GM23338 (cell line): ENCODE measurements around the gene FTCDNL1. TPM values are rescaled to one million over a fixed set of nuclear protein-coding genes. Genes with fewer than 3 reads are reported as not detected.
A peak's percentile ranks its signal among the peaks of the same experiment; 100 is the strongest.

ENCODE experiments used
- ATAC-seq: fragments of 200-7000 bp; cut with Tn5 transposase; 3 replicates; pipeline ENCODE4 v1.9.1; 2020
- DNase-seq: peaks from one replicate; pipeline ENCODE4 v3.0.0-alpha.2; 2015; ENCODE audit warnings: low spot score
- H2AFZ ChIP-seq: fragments of 200-600 bp; sonication (generic); 2 replicates; pipeline ENCODE4 v1.8.0; 2016; ENCODE audit warnings: antibody characterized with exemption, mild to moderate bottlenecking, moderate library complexity
- H3F3A ChIP-seq: fragments of 200-600 bp; sonication (generic); replicated peaks from 2 replicates; pipeline ENCODE4 v1.8.0; 2017; ENCODE audit warnings: antibody characterized with exemption, mixed run types, low read depth
- H3K27ac ChIP-seq: fragments of 200-600 bp; sonication (generic); 2 replicates; pipeline ENCODE4 v1.6.1; 2016; ENCODE audit warnings: low read depth
- H3K27me3 ChIP-seq: fragments of 200-600 bp; sonication (generic); 2 replicates; pipeline ENCODE4 v1.8.0; 2016; ENCODE audit warnings: mild to moderate bottlenecking, mixed run types, moderate library complexity; ENCODE audit not compliant: insufficient read depth
- H3K36me3 ChIP-seq: fragments of 200-600 bp; sonication (generic); 2 replicates; pipeline ENCODE4 v1.8.0; 2016; ENCODE audit warnings: mild to moderate bottlenecking; ENCODE audit not compliant: insufficient read depth
- H3K4me1 ChIP-seq: fragments of 200-600 bp; sonication (generic); 2 replicates; pipeline ENCODE4 v1.8.0; 2016; ENCODE audit warnings: mild to moderate bottlenecking, moderate library complexity; ENCODE audit not compliant: insufficient read depth
- H3K4me2 ChIP-seq: fragments of 200-600 bp; sonication (generic); 2 replicates; pipeline ENCODE4 v1.7.1; 2017; ENCODE audit warnings: mixed run types
- H3K4me3 ChIP-seq: fragments of 200-600 bp; sonication (generic); 2 replicates; pipeline ENCODE4 v1.6.1; 2016; ENCODE audit warnings: mixed run types
- H3K79me2 ChIP-seq: fragments of 200-600 bp; sonication (generic); replicated peaks from 2 replicates; pipeline ENCODE4 v1.8.0; 2017; ENCODE audit warnings: mild to moderate bottlenecking; ENCODE audit not compliant: insufficient read depth
- H3K9me2 ChIP-seq: fragments of 200-600 bp; sonication (generic); 2 replicates; pipeline ENCODE4 v1.8.0; 2017; ENCODE audit not compliant: insufficient read depth
- H4K20me1 ChIP-seq: fragments of 200-600 bp; sonication (generic); replicated peaks from 2 replicates; pipeline ENCODE4 v1.8.0; 2017; ENCODE audit warnings: mild to moderate bottlenecking; ENCODE audit not compliant: insufficient read depth
- H3K27ac Mint-ChIP-seq: 2 replicates; pipeline ENCODE4 v1.8.0; 2020; ENCODE audit warnings: inconsistent platforms, mild to moderate bottlenecking, moderate library complexity, mixed read lengths
- H3K27me3 Mint-ChIP-seq: 3 replicates; pipeline ENCODE4 v1.8.0; 2022; ENCODE audit warnings: low read depth, mild to moderate bottlenecking, moderate library complexity, mixed read lengths, inconsistent platforms; ENCODE audit not compliant: insufficient read depth, poor library complexity
- H3K36me3 Mint-ChIP-seq: 3 replicates; pipeline ENCODE4 v1.8.0; 2021; ENCODE audit warnings: low read depth, mild to moderate bottlenecking, inconsistent platforms, moderate library complexity, mixed read lengths
- H3K4me1 Mint-ChIP-seq: 3 replicates; pipeline ENCODE4 v1.8.0; 2020; ENCODE audit warnings: mild to moderate bottlenecking, inconsistent platforms, mixed read lengths
- H3K4me3 Mint-ChIP-seq: 3 replicates; pipeline ENCODE4 v1.8.0; 2021; ENCODE audit warnings: moderate library complexity, mild to moderate bottlenecking, inconsistent platforms, mixed read lengths
- H3K9me3 Mint-ChIP-seq: 3 replicates; pipeline ENCODE4 v1.8.0; 2020; ENCODE audit warnings: moderate library complexity, mild to moderate bottlenecking, inconsistent platforms, mixed read lengths
- CTCF ChIP-seq, 2 experiments: fragments of 200-600 bp in 1 of 2; sonication (generic) in 1 of 2; conservative IDR thresholded peaks; 2 replicates each; pipeline versions ENCODE4 v1.5.1 to v1.6.1; 2016 to 2017; ENCODE audit warnings: antibody characterized with exemption in 2 of 2, low read depth in 2 of 2, mild to moderate bottlenecking in 2 of 2, moderate library complexity in 1 of 2
- ETS1 ChIP-seq: IDR thresholded peaks from 2 replicates; pipeline ENCODE4 v1.6.1; 2016; ENCODE audit warnings: antibody characterized with exemption
- EZH2 ChIP-seq: fragments of 200-600 bp; sonication (generic); IDR thresholded peaks from one replicate; pipeline ENCODE4 v1.8.0; 2017; ENCODE audit warnings: antibody characterized with exemption, mild to moderate bottlenecking, low read depth; ENCODE audit not compliant: unreplicated experiment
- EZH2phosphoT487 ChIP-seq: fragments of 200-600 bp; sonication (generic); IDR thresholded peaks from one replicate; pipeline ENCODE4 v1.8.1; 2018; ENCODE audit warnings: antibody characterized with exemption; ENCODE audit not compliant: unreplicated experiment
- JUNB ChIP-seq: IDR thresholded peaks from one replicate; pipeline ENCODE4 v1.6.1; 2016; ENCODE audit warnings: antibody characterized with exemption; ENCODE audit not compliant: unreplicated experiment
- POLR2AphosphoS5 ChIP-seq: IDR thresholded peaks from 2 replicates; pipeline ENCODE4 v1.6.1; 2016; ENCODE audit warnings: antibody characterized with exemption, low read depth
- REST ChIP-seq: IDR thresholded peaks from one replicate; pipeline ENCODE4 v1.6.1; 2018; ENCODE audit warnings: antibody characterized with exemption; ENCODE audit not compliant: unreplicated experiment
- STAT1 ChIP-seq: IDR thresholded peaks from one replicate; pipeline ENCODE4 v1.6.1; 2016; ENCODE audit warnings: antibody characterized with exemption; ENCODE audit not compliant: unreplicated experiment
- ZNF114 ChIP-seq: fragments of 250-450 bp; sonication (Bioruptor Pico); IDR thresholded peaks from 2 replicates; pipeline ENCODE4 v1.5.0; 2020; ENCODE audit warnings: mild to moderate bottlenecking, moderate library complexity
- ZNF331 ChIP-seq: fragments of 250-450 bp; sonication (Bioruptor Pico); IDR thresholded peaks from 2 replicates; pipeline ENCODE4 v1.5.0; 2020; ENCODE audit warnings: low read depth, mild to moderate bottlenecking, moderate library complexity
- ZNF462 ChIP-seq: fragments of 250-450 bp; sonication (Bioruptor Pico); IDR thresholded peaks from 2 replicates; pipeline ENCODE4 v1.5.0; 2020; ENCODE audit warnings: mild to moderate bottlenecking, moderate library complexity
- polyA plus RNA-seq: library from polyadenylated mRNA; unstranded; fragments of >200 nt; fragmentation: Nextera tagmentation; extraction: Ambion mirVana; gene quantifications from 2 replicates; pipeline ENCODE4 v1.2.1, GENCODE V29; 2016
- total RNA-seq: library from RNA; depleted of rRNA; stranded (reverse); fragments of >200 nt; shearing (Covaris generic); gene quantifications from 2 replicates; pipeline ENCODE4 v1.2.3, GENCODE V29; 2014

Gene FTCDNL1
- total and polyA plus RNA-seq, 2 experiments from 2014 or later: 1.7 to 2.0 TPM

- DNase-seq (no peak), ATAC-seq (peak; percentile 45; the same call in 1 of the 3 replicates)
- Histone ChIP-seq H3K4me1 (peaks cover 25% of the 10 kb centered on the region), H4K20me1 (no peaks in the 10 kb centered on the region), H3K36me3 (no peaks in the 10 kb centered on the region), H3K4me2 (0 out of 2 replicates have a peak overlapping the region, but pooled peaks have one; percentile 9), H3K27ac (no peak overlapping the region), H3F3A (no peaks in the 10 kb centered on the region), H3K9me2 (no peaks in the 10 kb centered on the region), H2AFZ (peak overlapping the region; percentile 67; the same call in 1 of the 2 replicates), H3K4me3 (no peak overlapping the region), H3K79me2 (no peaks in the 10 kb centered on the region), H3K27me3 (no peaks in the 10 kb centered on the region)
- H3K4me1 Mint-ChIP-seq: peaks cover 34% of the 10 kb centered on the region
- H3K9me3 Mint-ChIP-seq: peaks cover 8% of the 10 kb centered on the region
- no peak overlapping the region for H3K4me3 Mint-ChIP-seq
- peak overlapping the region; percentile 61 for H3K27ac Mint-ChIP-seq
- peaks cover under 1% of the 10 kb centered on the region for H3K27me3 Mint-ChIP-seq
- H3K36me3 Mint-ChIP-seq: peaks cover 12% of the 10 kb centered on the region; the same call in 2 of the 3 replicates
- TF ChIP-seq JUNB (no peak), ZNF114 (CRISPR knock-in tag) (no peak), REST (no peak), ZNF462 (CRISPR knock-in tag) (no peak), EZH2phosphoT487 (no peak), EZH2 (no peak), POLR2AphosphoS5 (no peak), STAT1 (no peak), ZNF331 (CRISPR knock-in tag) (no peak), CTCF (conservative IDR thresholded peaks at IDR 0.05; ENCODE audit: low read depth in 2 of 2) (no peak), ETS1 (no peak)
Measured at GRCh38 chr2:199810422-199811171, 40.4 kb downstream of the FTCDNL1 start.
